ENCODE data around the gene PAIP2. TPM values are rescaled to one million over a fixed set of nuclear protein-coding genes. Genes with fewer than 3 reads are reported as not detected.

The PAIP2 gene

DNA sequence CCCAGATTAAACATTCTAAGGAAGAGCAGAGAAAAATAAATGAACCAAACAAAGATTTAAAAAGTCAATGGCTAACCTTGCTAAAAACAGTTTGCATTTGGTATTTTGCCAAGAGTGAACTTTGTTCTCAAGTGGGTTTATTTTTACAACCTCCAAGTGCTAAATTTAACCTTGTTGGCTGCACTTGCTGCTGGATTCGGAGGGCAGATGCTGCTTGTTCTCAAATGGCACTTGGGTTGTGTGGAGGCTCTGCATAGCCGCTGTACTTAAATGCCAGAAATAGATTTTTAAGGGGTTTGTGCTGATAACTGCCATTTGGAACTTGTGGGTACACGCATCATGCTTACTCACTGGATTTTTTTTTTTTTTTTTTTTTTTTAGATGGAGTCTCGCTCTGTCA lies 75.6 kb downstream of the PAIP2 start:
- Histone ChIP-seq H2AK5ac (ENCODE audit: low read depth, low read length) (no peak overlapping the region), H3K9me3 (replicated peaks in 1 of 2; ENCODE audit: control insufficient read depth in 2 of 2, insufficient read depth in 1 of 2, low read depth in 1 of 2, low read length in 2 of 2) (no peaks in the 10 kb centered on the region), H2BK5ac (ENCODE audit: low read length) (no peak overlapping the region), H3K27me3 (ENCODE audit: control insufficient read depth in 3 of 3, insufficient read depth in 3 of 3, low read depth in 1 of 3, low read length in 3 of 3) (no peaks in the 10 kb centered on the region), H3K79me1 (ENCODE audit: low read depth, low read length) (no peaks in the 10 kb centered on the region), H3K18ac (ENCODE audit: low read length) (no peak overlapping the region), H3K4me3 (ENCODE audit: low read length in 2 of 2) (no peak overlapping the region), H4K91ac (ENCODE audit: low read depth, low read length, poor library complexity) (no peak overlapping the region), H3K4me2 (ENCODE audit: insufficient read depth, low read length, poor library complexity, severe bottlenecking) (no peak overlapping the region), H3K9ac (ENCODE audit: low read depth, low read length, poor library complexity) (no peak overlapping the region), H3K14ac (ENCODE audit: low read length) (no peak overlapping the region), H3K23ac (ENCODE audit: low read depth, low read length, poor library complexity) (no peak overlapping the region), H3K4me1 (ENCODE audit: control insufficient read depth in 2 of 2, insufficient read depth in 1 of 2, low read depth in 1 of 2, low read length in 2 of 2) (peaks cover 0 to 5% of the 10 kb centered on the region in 2 donors), H2BK15ac (ENCODE audit: low read length) (no peak overlapping the region), H2AFZ (ENCODE audit: low read length) (no peak overlapping the region), H4K8ac (ENCODE audit: low read depth, low read length) (no peak overlapping the region), H3K4ac (ENCODE audit: low read length) (no peak overlapping the region), H2BK12ac (ENCODE audit: low read length) (no peak overlapping the region), H3K27ac (replicated peaks; ENCODE audit: low read length) (no peak overlapping the region), H3K36me3 (replicated peaks in 1 of 2; ENCODE audit: control insufficient read depth in 2 of 2, insufficient read depth in 2 of 2, low read length in 2 of 2) (peaks cover 20 to 87% of the 10 kb centered on the region in 2 donors), H2BK120ac (ENCODE audit: low read depth, low read length) (no peak overlapping the region)
- DNase-seq (ENCODE audit: low spot score) = no peak
- no CpG with 5 or more reads among the region's 4 CpGs for WGBS, 2 donors (ENCODE audit: extremely low coverage in 2 of 2, insufficient read length in 2 of 2, insufficient replicate concordance in 1 of 2)

DNA sequence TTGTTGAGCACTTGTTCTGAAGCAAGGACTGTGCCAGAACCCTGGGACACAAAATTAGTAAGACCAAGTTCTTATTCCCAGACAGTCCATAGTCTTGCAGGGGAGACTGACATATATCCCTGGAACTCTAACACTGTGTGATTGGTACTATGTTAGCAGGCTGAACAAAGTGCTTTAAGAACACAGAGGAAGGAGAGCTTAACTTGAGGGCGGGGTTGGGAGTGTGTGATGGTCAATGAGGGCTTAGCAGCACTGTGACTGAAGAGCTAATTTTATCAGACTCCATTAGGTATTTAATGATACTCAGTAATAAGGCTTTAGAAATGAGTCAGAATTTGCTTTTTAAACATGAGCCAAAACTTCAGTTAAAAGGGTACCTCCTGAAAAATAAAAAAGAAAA lies 77.1 kb downstream of the PAIP2 start:
- no peak overlapping the region for H3K4ac ChIP-seq (ENCODE audit: low read length)
- no peak overlapping the region for H3K27ac ChIP-seq (replicated peaks; ENCODE audit: low read length)
- no peak overlapping the region for H2BK120ac ChIP-seq (ENCODE audit: low read depth, low read length)
- H3K23ac ChIP-seq (ENCODE audit: low read depth, low read length, poor library complexity) = no peak overlapping the region
- H3K36me3 ChIP-seq (replicated peaks in 1 of 2; ENCODE audit: control insufficient read depth in 2 of 2, insufficient read depth in 2 of 2, low read length in 2 of 2) = peaks cover 15 to 85% of the 10 kb centered on the region in 2 donors
- peaks cover 0 to 5% of the 10 kb centered on the region in 2 donors for H3K4me1 ChIP-seq (ENCODE audit: control insufficient read depth in 2 of 2, insufficient read depth in 1 of 2, low read depth in 1 of 2, low read length in 2 of 2)
- H2BK5ac ChIP-seq (ENCODE audit: low read length) = no peak overlapping the region
- no peaks in the 10 kb centered on the region for H3K79me1 ChIP-seq (ENCODE audit: low read depth, low read length)
- no peak overlapping the region for H4K8ac ChIP-seq (ENCODE audit: low read depth, low read length)
- H2AK5ac ChIP-seq (ENCODE audit: low read depth, low read length) = no peak overlapping the region
- no peaks in the 10 kb centered on the region for H3K9me3 ChIP-seq (replicated peaks in 1 of 2; ENCODE audit: control insufficient read depth in 2 of 2, insufficient read depth in 1 of 2, low read depth in 1 of 2, low read length in 2 of 2)
- no peak overlapping the region for H3K18ac ChIP-seq (ENCODE audit: low read length)
- no peak overlapping the region for H3K14ac ChIP-seq (ENCODE audit: low read length)
- H2BK12ac ChIP-seq (ENCODE audit: low read length) = no peak overlapping the region
- H3K9ac ChIP-seq (ENCODE audit: low read depth, low read length, poor library complexity) = no peak overlapping the region
- H2BK15ac ChIP-seq (ENCODE audit: low read length) = no peak overlapping the region
- no peak overlapping the region for H3K4me2 ChIP-seq (ENCODE audit: insufficient read depth, low read length, poor library complexity, severe bottlenecking)
- no CpG with 5 or more reads among the region's 1 CpG for WGBS, 2 donors (ENCODE audit: extremely low coverage in 2 of 2, insufficient read length in 2 of 2, insufficient replicate concordance in 1 of 2)
- no peak overlapping the region for H4K91ac ChIP-seq (ENCODE audit: low read depth, low read length, poor library complexity)
- H3K27me3 ChIP-seq (ENCODE audit: control insufficient read depth in 3 of 3, insufficient read depth in 3 of 3, low read depth in 1 of 3, low read length in 3 of 3) = no peaks in the 10 kb centered on the region
- H2AFZ ChIP-seq (ENCODE audit: low read length) = no peak overlapping the region
- no peak overlapping the region for H3K4me3 ChIP-seq (ENCODE audit: low read length in 2 of 2)
- DNase-seq (ENCODE audit: low spot score) = no peak

Small RNA genes within 50 kb of the gene (small RNA-seq; reads per million reads assigned to genes)
- gene RNA5SP195 (ENCODE audit: insufficient read depth) = not detected
